ENCODE measurements around the gene PTPRR.

- TF ChIP-seq CTCF (IDR thresholded peaks at IDR 0.05) (no peak), POLR2A (IDR thresholded peaks at IDR 0.05) (no peak), EP300 (IDR thresholded peaks at IDR 0.05) (no peak)
Measured at GRCh38 chr12:70920891-70921290, 353 bp upstream of the PTPRR start.

All from ovary (tissue), 3 donors.